GM10248 (cell line): Measurements from ENCODE around the gene GGT1.

Experiments
- CTCF ChIA-PET: fragments of 300-600 bp; sonication (Branson Sonifier 250); formaldehyde crosslinking; extraction: SDS; loops from one replicate; lab custom pipeline; 2021; ENCODE audit warnings: antibody characterized with exemption; lab: Yijun Ruan, JAX
- POLR2A ChIA-PET: fragments of 350-650 bp; sonication (Branson Sonifier 250); formaldehyde crosslinking; extraction: SDS; loops from one replicate; lab custom pipeline; 2020; ENCODE audit warnings: antibody characterized with exemption; lab: Yijun Ruan, JAX
- DNase-seq: peaks from one replicate; pipeline ENCODE4 v3.0.0; 2012; ENCODE audit errors: extremely low spot score
- CTCF ChIP-seq: IDR thresholded peaks from 2 replicates; pipeline ENCODE4 v1.5.1; 2012; ENCODE audit warnings: mild to moderate bottlenecking, low read depth; ENCODE audit errors: extremely low read depth, missing control alignments, control extremely low read depth

GGT1 gene

GRCh38 chr22:24576778-24577177, 26.2 kb upstream of the GGT1 start:
- CTCF ChIA-PET = interaction anchor here (1.1 kb wide), 1 partner anchor 11 kb away, joined by 3 read pairs; no protein-coding TSS in a partner anchor

GRCh38 chr22:24578355-24579257, 24.4 kb upstream of the GGT1 start:
- no peak for DNase-seq
- POLR2A ChIA-PET = no interaction called here
- CTCF ChIA-PET = no interaction called here
- no peak for TF ChIP-seq CTCF

More at GRCh38 chr22:24576778-24577177, 26.2 kb upstream of the GGT1 start:
- POLR2A ChIA-PET = no interaction called here
- no peak for DNase-seq
- TF ChIP-seq CTCF = no peak

- no peak for DNase-seq
- ChIA-PET CTCF (interaction anchor here (1.1 kb wide), 1 partner anchor 12 kb away, joined by 4 read pairs; no protein-coding TSS in a partner anchor), POLR2A (no interaction called here)
- TF ChIP-seq CTCF = no peak
These were observed 23.8 kb upstream of the GGT1 start for GRCh38 chr22:24579258-24579601.

- POLR2A ChIA-PET = no interaction called here
- DNase-seq = no peak
- CTCF ChIA-PET = interaction anchor here (0.8 to 1.5 kb wide), 3 partner anchors 13 to 21 kb away, joined by 3 to 4 read pairs (median 3); no protein-coding TSS in a partner anchor
- TF ChIP-seq CTCF = no peak
These were observed 22.7 kb upstream of the GGT1 start for GRCh38 chr22:24580276-24580675.

GRCh38 chr22:24582056-24582814, 20.8 kb upstream of the GGT1 start:
- TF ChIP-seq CTCF = no peak
- DNase-seq = no peak
- ChIA-PET CTCF (interaction anchor here (1.3 kb wide), 1 partner anchor 9 kb away, joined by 3 read pairs; no protein-coding TSS in a partner anchor), POLR2A (interaction anchor here (0.7 kb wide), 1 partner anchor 11 kb away, joined by 3 read pairs; the partner anchor contains the start of gene LRRC75B)
